Measurements from ENCODE around the gene SPRYD3. TPM values are rescaled to one million over a fixed set of nuclear protein-coding genes. Genes with fewer than 3 reads are reported as not detected.
"Not testable (repeated sequence)": the region's sequence is repeated elsewhere in the genome, so short reads cannot be mapped to it uniquely, and the experiment has no call there.

SPRYD3 gene
- total RNA-seq, 2 experiments from 2014 or later = 20.1 to 20.2 TPM

DNA sequence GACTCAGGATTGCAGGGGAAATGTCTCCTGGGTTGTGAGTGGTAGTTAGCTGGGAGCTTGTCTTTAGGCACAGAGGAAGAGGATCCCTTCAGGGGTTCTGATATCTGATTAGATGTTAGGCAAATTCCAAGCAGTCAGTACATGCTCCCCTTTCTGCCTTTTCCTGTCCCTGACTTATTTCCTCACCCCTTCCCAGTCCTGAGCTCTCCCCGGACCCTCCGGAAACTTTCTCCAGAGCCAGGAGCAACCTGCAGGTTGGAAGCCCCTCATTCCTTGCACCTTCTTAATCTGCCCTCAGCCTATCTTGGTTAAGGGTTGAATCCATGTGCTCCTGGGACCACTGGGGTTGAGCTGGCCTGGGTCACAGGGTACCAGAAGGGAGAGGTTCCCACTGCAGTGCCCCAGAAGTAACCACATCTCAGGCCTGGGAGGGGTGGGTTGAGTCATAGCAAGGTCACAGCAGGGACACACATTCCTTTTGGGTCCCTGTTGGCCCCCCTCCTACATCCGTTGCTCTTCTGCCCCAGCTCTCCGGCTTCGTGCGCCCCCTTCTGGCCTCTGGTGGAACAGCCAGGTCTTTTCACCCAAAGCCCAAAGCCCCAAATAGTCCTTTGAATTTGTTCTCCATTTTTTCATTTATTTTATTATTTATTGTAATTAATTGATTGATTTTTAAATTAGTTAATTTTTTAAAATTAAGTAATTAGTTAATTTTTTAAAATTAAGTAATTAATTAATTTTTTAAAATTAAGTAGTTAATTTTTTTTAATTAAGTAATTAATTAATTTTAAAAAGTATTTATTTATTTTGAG lies 20.1 kb upstream of the SPRYD3 start:
- DNase-seq = peak; percentile 95
- CTCF ChIA-PET = interaction anchor here (0.6 to 9.4 kb wide), 18 partner anchors 13 to 159 kb away, joined by 3 to 360 read pairs (median 4); partner anchors contain the start of gene SPRYD3
- intact Hi-C loops (cut with micrococcal nuclease) = loop anchor here (1.0 to 5.0 kb wide), 3 partner anchors 20 to 403 kb away; partner anchors contain the start of genes SPRYD3 and TARBP2
- H3K36me3 Mint-ChIP-seq (ENCODE audit: low read depth) = no peaks in the 10 kb centered on the region
- peaks cover 40% of the 10 kb centered on the region for H3K4me1 Mint-ChIP-seq (ENCODE audit: low read depth)
- H3K27me3 Mint-ChIP-seq (ENCODE audit: low read depth) = peaks cover 6% of the 10 kb centered on the region
- no peak overlapping the region for H3K27ac Mint-ChIP-seq
- H3K9me3 Mint-ChIP-seq = no peaks in the 10 kb centered on the region
- peak overlapping the region; percentile 44 for H3K4me3 Mint-ChIP-seq

DNA sequence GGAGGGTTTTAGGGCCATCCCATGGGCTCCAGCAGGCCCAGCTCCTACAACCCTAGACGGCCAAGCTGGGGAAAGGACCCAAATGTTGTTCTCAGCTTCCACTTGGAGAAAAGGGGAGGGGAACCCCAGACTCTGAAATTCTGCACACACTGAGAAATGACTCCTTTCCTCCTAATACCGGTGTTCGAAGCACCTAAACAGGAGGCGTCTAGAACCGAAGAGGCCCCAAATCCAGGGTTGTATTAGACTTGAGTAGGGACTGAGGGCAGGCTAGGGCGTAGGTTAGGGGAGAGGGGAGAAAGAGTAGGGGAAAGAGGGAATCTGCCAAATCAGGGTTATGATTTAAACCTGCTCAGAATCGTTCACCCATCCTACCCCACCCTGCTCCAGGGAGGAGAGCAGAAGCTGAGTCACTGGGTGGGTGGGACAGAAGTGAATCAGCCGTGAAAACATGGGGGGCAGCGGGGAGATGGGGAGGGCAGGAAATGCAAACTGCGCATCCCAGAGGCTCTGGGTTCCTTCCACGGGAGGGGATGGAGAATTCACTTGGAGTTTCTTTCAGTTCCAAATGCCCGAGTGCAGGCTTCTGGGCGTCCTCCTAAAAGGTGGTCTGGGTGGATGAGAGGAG lies 19.3 kb upstream of the SPRYD3 start:
- H3K4me1 Mint-ChIP-seq (ENCODE audit: low read depth) = peaks cover 34% of the 10 kb centered on the region
- peak overlapping the region; percentile 67 for H3K4me3 Mint-ChIP-seq
- H3K27ac Mint-ChIP-seq = no peak overlapping the region
- H3K27me3 Mint-ChIP-seq (ENCODE audit: low read depth) = peaks cover 6% of the 10 kb centered on the region
- CTCF ChIA-PET = interaction anchor here (0.6 to 9.4 kb wide), 19 partner anchors 13 to 214 kb away, joined by 3 to 360 read pairs (median 4); partner anchors contain the start of gene SPRYD3
- intact Hi-C loops (cut with micrococcal nuclease) = loop anchor here (5.0 kb wide), 1 partner anchor 404 kb away; the partner anchor contains the start of gene TARBP2
- H3K36me3 Mint-ChIP-seq (ENCODE audit: low read depth) = no peaks in the 10 kb centered on the region
- no peaks in the 10 kb centered on the region for H3K9me3 Mint-ChIP-seq
- DNase-seq = peak; percentile 44

DNA sequence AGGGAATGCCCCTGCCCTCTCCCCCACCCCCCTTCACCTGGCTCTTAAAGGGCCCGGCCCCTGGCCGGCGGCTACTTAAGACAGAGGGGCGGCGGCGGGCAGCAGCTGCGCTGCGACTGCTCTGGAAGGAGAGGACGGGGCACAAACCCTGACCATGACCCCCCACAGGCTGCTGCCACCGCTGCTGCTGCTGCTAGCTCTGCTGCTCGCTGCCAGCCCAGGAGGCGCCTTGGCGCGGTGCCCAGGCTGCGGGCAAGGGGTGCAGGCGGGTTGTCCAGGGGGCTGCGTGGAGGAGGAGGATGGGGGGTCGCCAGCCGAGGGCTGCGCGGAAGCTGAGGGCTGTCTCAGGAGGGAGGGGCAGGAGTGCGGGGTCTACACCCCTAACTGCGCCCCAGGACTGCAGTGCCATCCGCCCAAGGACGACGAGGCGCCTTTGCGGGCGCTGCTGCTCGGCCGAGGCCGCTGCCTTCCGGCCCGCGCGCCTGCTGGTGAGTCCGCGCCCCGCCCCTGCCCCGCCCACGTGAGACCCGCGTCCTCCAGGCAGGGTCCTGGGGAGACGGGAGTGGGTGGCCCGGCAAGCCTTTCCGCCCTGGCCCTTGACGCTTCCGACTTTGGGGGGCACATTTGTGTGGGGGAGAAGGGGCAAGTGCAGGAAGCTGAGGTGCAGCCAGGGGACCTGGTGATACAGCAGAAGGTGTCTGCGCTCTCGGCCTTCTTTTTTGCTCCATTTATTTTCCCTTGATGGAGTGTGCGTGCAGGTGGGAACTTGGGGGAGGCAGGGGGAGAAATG lies 18.6 kb upstream of the SPRYD3 start, which contains the start of gene IGFBP6:
IGFBP6 (plus strand) TSS at position 104 of the 790 bp plus-strand sequence; CDS start at position 155, 51 bp downstream.
- intact Hi-C loops (cut with micrococcal nuclease) = loop anchor here (5.0 kb wide), 1 partner anchor 405 kb away; the partner anchor contains the start of gene TARBP2
- Mint-ChIP-seq H3K4me1 (ENCODE audit: low read depth) (peaks cover 27% of the 10 kb centered on the region), H3K27ac (no peak within 1 kb of the TSS), H3K4me3 (peak within 1 kb of the TSS; percentile 71), H3K9me3 (no peaks in the 10 kb centered on the region), H3K36me3 (ENCODE audit: low read depth) (no peaks in the 10 kb centered on the region), H3K27me3 (ENCODE audit: low read depth) (peaks cover 6% of the 10 kb centered on the region)
- DNase-seq = peak; percentile 68
- CTCF ChIA-PET = interaction anchor here (0.7 to 9.4 kb wide), 8 partner anchors 12 to 213 kb away, joined by 3 to 360 read pairs (median 4); partner anchors contain the start of gene SPRYD3

DNA sequence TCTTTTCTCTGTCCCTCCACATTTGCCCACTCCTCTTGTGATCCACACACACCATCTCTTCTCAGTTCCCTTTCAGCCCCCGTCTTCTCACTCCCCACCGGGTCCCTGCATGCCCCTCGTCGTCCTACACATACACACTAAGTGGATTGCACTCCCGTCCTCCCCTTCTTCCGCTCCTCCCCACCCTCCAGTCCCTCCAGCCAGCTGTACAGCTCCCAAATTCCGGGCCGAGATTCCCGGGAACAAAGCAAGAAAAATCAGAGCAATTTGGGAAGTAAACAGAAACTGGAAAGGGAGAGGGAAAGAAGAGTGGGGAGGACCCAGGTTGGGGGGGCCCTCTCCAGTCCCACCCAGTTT lies 18.0 kb upstream of the SPRYD3 start:
- peaks cover 22% of the 10 kb centered on the region for H3K4me1 Mint-ChIP-seq (ENCODE audit: low read depth)
- peaks cover 6% of the 10 kb centered on the region for H3K27me3 Mint-ChIP-seq (ENCODE audit: low read depth)
- no peaks in the 10 kb centered on the region for H3K9me3 Mint-ChIP-seq
- CTCF ChIA-PET = interaction anchor here (9.4 kb wide), 1 partner anchor 25 kb away, joined by 360 read pairs; the partner anchor contains the start of gene SPRYD3
- peak overlapping the region; percentile 71 for H3K4me3 Mint-ChIP-seq
- no peaks in the 10 kb centered on the region for H3K36me3 Mint-ChIP-seq (ENCODE audit: low read depth)
- DNase-seq = no peak
- no peak overlapping the region for H3K27ac Mint-ChIP-seq
- intact Hi-C loops (cut with micrococcal nuclease) = loop anchor here (5.0 kb wide), 1 partner anchor 405 kb away; the partner anchor contains the start of gene TARBP2

DNA sequence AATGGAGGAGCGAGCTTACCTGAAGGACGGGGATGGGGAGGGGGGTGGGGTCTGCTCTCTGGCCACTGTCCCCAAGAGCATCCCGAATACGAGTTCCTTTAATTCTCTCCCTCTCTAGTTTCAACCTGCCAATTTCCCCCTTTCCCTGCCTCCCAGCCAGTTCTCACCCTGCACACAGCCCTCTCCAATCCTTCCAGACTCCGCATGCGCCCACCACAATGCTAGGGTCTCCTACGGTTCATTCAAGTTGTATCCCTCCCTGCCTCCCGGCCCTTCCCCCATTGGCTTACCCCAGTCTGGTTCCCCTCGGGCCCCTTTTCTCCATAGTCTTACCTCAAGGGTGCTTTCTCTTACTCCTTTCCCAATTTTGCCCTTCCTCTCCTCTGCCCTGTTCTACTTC lies 17.6 kb upstream of the SPRYD3 start:
- Mint-ChIP-seq H3K27me3 (ENCODE audit: low read depth) (peaks cover 6% of the 10 kb centered on the region), H3K36me3 (ENCODE audit: low read depth) (no peaks in the 10 kb centered on the region), H3K27ac (no peak overlapping the region), H3K9me3 (no peaks in the 10 kb centered on the region), H3K4me1 (ENCODE audit: low read depth) (peaks cover 22% of the 10 kb centered on the region), H3K4me3 (peak overlapping the region; percentile 71)
- DNase-seq = no peak
- intact Hi-C loops (cut with micrococcal nuclease) = loop anchor here (5.0 kb wide), 1 partner anchor 406 kb away; the partner anchor contains the start of gene TARBP2
- CTCF ChIA-PET = interaction anchor here (9.4 kb wide), 1 partner anchor 24 kb away, joined by 360 read pairs; the partner anchor contains the start of gene SPRYD3

DNA sequence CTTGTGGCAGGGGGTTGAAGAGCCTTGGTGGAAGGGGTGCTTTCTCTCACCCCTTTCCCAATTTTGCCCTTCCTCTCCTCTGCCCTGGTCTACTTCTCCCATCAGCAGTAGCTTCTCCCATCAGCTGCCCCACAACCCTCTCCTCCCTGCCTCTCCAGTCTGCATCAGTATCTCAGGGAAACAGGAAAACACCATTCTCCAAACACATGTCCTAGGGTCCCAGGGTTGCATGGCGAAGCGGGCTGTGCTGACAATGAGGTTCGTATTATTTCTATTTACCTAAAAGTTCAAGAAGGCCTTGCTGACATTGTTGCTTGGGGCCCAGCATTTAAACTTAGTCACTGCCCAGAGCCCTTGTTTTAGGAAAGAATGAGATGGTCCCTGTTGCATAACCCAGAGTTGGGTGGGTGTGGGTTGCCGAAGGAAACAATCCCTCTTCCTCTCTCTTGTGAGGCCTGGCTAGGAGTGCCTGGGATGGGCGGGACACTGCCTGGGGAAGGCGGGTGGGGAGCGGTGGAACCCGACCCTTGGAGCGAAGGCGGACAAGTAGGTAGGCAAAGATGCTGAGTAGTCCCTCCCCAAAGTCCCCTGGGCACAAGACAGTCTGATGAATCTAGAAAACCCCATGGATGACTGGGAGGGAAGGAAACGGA lies 17.0 kb upstream of the SPRYD3 start:
- intact Hi-C loops (cut with micrococcal nuclease) = loop anchor here (5.0 kb wide), 1 partner anchor 406 kb away; the partner anchor contains the start of gene TARBP2
- DNase-seq = no peak
- Mint-ChIP-seq H3K4me3 (no peak overlapping the region), H3K36me3 (ENCODE audit: low read depth) (no peaks in the 10 kb centered on the region), H3K27ac (no peak overlapping the region), H3K27me3 (ENCODE audit: low read depth) (peaks cover 6% of the 10 kb centered on the region), H3K9me3 (no peaks in the 10 kb centered on the region), H3K4me1 (ENCODE audit: low read depth) (peaks cover 22% of the 10 kb centered on the region)
- CTCF ChIA-PET = interaction anchor here (0.9 kb wide), 1 partner anchor 30 kb away, joined by 3 read pairs; no protein-coding TSS in a partner anchor

DNA sequence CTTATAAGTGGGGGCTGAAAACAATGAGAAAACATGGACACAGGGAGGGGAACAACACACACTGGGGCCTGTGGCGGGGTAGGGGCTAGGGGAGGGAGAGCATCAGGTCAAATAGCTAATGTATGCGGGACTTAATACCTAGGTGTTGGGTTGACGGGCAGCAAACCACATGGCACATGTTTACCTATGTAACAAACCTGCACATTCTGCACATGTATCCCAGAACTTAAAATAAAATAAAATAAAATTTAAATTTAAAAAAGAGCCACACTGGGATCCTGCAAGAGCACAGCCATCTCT lies 16.4 kb upstream of the SPRYD3 start:
- not testable (repeated sequence) for H3K27ac Mint-ChIP-seq; DNase-seq; H3K27me3 Mint-ChIP-seq (ENCODE audit: low read depth); H3K36me3 Mint-ChIP-seq (ENCODE audit: low read depth); H3K4me3 Mint-ChIP-seq; H3K9me3 Mint-ChIP-seq
- intact Hi-C loops (cut with micrococcal nuclease) = loop anchor here (5.0 kb wide), 1 partner anchor 407 kb away; the partner anchor contains the start of gene TARBP2
- CTCF ChIA-PET = interaction anchor here (0.9 to 4.6 kb wide), 3 partner anchors 11 to 30 kb away, joined by 3 to 22 read pairs (median 4); no protein-coding TSS in a partner anchor
- H3K4me1 Mint-ChIP-seq (ENCODE audit: low read depth) = peaks cover 22% of the 10 kb centered on the region

DNA sequence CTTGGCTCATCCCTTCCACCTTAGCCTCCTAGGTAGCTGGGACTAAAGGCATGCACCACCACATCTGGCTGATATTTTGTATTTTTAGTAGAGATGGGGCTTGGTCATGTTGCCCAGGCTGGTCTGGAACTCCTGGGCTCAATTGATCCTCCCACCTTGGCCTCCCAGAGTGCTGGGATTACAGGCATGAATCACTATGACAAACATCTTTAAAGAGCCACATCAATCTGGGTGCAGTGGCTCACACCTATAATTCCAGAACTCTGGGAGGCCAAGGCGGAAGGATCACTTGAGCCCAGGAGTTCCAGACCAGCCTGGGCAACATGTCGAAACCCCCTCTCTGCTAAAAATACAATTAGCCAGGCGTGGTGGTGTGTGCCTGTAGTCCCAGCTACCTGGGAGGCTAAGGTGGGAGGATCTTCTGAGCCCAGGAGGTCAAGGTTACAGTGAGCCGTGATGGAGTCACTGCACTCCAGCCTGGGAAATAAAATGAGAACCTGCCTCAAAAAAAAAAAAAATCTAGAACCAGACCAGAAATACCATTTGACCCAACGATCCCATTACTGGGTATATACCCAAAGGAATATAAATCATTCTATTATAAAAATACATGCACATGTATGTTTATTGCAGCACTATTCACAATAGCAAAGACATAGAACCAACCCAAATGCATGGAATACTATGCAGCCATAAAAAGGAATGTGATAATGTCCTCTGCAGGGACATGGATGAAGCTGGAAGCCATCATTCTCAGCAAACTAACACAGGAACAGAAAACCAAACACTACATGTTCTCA lies 15.8 kb upstream of the SPRYD3 start:
- not testable (repeated sequence) for H3K36me3 Mint-ChIP-seq (ENCODE audit: low read depth); H3K27ac Mint-ChIP-seq; H3K27me3 Mint-ChIP-seq (ENCODE audit: low read depth); DNase-seq; H3K9me3 Mint-ChIP-seq; H3K4me3 Mint-ChIP-seq
- H3K4me1 Mint-ChIP-seq (ENCODE audit: low read depth) = peaks cover 22% of the 10 kb centered on the region
- CTCF ChIA-PET = interaction anchor here (1.0 to 4.6 kb wide), 3 partner anchors 11 to 31 kb away, joined by 3 to 22 read pairs (median 4); no protein-coding TSS in a partner anchor
- intact Hi-C loops (cut with micrococcal nuclease) = loop anchor here (5.0 kb wide), 1 partner anchor 407 kb away; the partner anchor contains the start of gene TARBP2

DNA sequence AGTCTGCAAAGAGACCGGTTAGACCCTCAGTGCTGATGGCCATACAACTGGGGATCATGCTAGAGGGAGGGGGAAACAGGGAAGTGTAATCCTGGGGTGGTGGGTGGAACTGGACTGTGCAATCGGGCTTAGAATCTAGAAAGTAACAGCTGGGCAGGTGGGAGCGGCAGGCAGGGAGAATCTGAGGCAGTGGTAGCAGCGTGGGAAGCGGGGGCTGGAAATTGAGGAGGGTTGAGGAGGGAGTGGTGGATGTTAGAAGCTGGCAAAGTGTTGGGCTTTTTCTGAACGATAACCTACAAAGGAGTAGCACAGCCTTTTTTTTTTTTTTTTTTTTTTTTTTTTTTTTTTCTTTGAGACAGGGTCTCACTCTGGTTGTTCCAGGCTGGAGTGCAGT lies 15.2 kb upstream of the SPRYD3 start:
- CTCF ChIA-PET = interaction anchor here (1.0 to 4.6 kb wide), 3 partner anchors 10 to 30 kb away, joined by 3 to 22 read pairs (median 4); no protein-coding TSS in a partner anchor
- intact Hi-C loops (cut with micrococcal nuclease) = no loop called here
- no peaks in the 10 kb centered on the region for H3K36me3 Mint-ChIP-seq (ENCODE audit: low read depth)
- DNase-seq = no peak
- no peaks in the 10 kb centered on the region for H3K9me3 Mint-ChIP-seq
- no peak overlapping the region for H3K27ac Mint-ChIP-seq
- peaks cover 21% of the 10 kb centered on the region for H3K4me1 Mint-ChIP-seq (ENCODE audit: low read depth)
- H3K27me3 Mint-ChIP-seq (ENCODE audit: low read depth) = peaks cover 6% of the 10 kb centered on the region
- no peak overlapping the region for H3K4me3 Mint-ChIP-seq

DNA sequence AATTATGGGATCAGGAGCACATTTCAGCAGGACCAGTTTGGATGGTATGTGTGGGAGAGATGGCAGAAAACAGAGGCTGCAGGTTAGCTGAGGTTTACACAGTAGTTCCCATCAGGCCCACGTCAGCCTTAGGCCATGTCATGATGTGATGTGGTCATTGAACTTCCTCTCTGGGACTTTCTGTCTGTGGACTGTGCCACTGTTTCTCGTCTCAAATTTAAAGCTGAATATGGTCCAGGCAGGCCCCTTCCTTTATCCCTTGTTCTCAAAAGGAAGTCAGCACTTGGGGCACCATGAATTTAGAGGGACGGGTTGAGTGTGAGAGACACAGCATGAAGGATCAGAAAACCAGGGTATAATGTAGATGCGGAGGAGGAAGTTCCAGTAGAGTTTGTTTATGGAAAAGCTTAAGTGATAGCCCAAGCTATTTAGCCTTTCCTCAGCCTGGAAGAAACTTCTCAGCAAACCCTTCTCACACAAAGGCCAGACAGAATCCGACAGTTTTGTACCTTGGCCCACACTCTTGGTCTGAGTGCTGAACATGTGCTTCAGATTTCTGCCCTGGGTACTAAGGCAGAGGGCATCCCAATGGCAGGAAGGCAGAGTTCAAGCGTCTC lies 14.7 kb upstream of the SPRYD3 start:
- CTCF ChIA-PET = interaction anchor here (1.4 to 4.6 kb wide), 2 partner anchors 27 to 29 kb away, joined by 3 to 22 read pairs; no protein-coding TSS in a partner anchor
- peaks cover 16% of the 10 kb centered on the region for H3K4me1 Mint-ChIP-seq (ENCODE audit: low read depth)
- H3K27ac Mint-ChIP-seq = no peak overlapping the region
- no peaks in the 10 kb centered on the region for H3K9me3 Mint-ChIP-seq
- H3K36me3 Mint-ChIP-seq (ENCODE audit: low read depth) = no peaks in the 10 kb centered on the region
- peaks cover 6% of the 10 kb centered on the region for H3K27me3 Mint-ChIP-seq (ENCODE audit: low read depth)
- intact Hi-C loops (cut with micrococcal nuclease) = no loop called here
- DNase-seq = no peak
- no peak overlapping the region for H3K4me3 Mint-ChIP-seq
